ENCODE measurements around the gene PRSS50.
"Not testable (repeated sequence)": the region's sequence is repeated elsewhere in the genome, so short reads cannot be mapped to it uniquely, and the experiment has no call there.

PRSS50 gene

GRCh38 chr3:46706771-46707582 is 10.7 kb downstream of the PRSS50 start:
- no peak for DNase-seq

GRCh38 chr3:46705751-46706552 is 11.7 kb downstream of the PRSS50 start:
- no peak for DNase-seq

- peak; percentile 14 for DNase-seq
Observed at GRCh38 chr3:46705022-46705530, 12.6 kb downstream of the PRSS50 start.

GRCh38 chr3:46704346-46704745 is 13.3 kb downstream of the PRSS50 start:
- not testable (repeated sequence) for DNase-seq

- no peak for DNase-seq
Observed at GRCh38 chr3:46703013-46703520, 14.6 kb downstream of the PRSS50 start.

- DNase-seq: no peak
Observed at GRCh38 chr3:46702246-46703012, 15.2 kb downstream of the PRSS50 start.

GRCh38 chr3:46701181-46701939 is 16.3 kb downstream of the PRSS50 start, which contains the start of gene TMIE:
Gene TMIE, plus strand, starts transcription at chr3:46701392. Its CDS starts 96 bp downstream, at chr3:46701488.
- no peak for DNase-seq

GRCh38 chr3:46700772-46701171 is 16.9 kb downstream of the PRSS50 start:
- no peak for DNase-seq

- DNase-seq: no peak
Observed at GRCh38 chr3:46699676-46700523, 17.8 kb downstream of the PRSS50 start.

GRCh38 chr3:46695962-46696894 is 21.4 kb downstream of the PRSS50 start:
- DNase-seq: no peak

- DNase-seq: no peak
Observed at GRCh38 chr3:46695177-46695961, 22.3 kb downstream of the PRSS50 start.

GRCh38 chr3:46694520-46694919 is 23.1 kb downstream of the PRSS50 start:
- no peak for DNase-seq

GRCh38 chr3:46693892-46694226 is 23.8 kb downstream of the PRSS50 start:
- DNase-seq: no peak

GRCh38 chr3:46693038-46693891 is 24.4 kb downstream of the PRSS50 start, which contains the start of gene ALS2CL:
Gene ALS2CL, minus strand, starts transcription at chr3:46693679. Its CDS starts 4,239 bp downstream, at chr3:46689440.
- DNase-seq: no peak

- DNase-seq: no peak
Observed at GRCh38 chr3:46692566-46692990, 25.1 kb downstream of the PRSS50 start.

GRCh38 chr3:46690798-46691197 is 26.9 kb downstream of the PRSS50 start:
- DNase-seq: no peak

GRCh38 chr3:46685446-46685845 is 32.2 kb downstream of the PRSS50 start:
- no peak for DNase-seq

GRCh38 chr3:46684891-46685290 is 32.8 kb downstream of the PRSS50 start:
- DNase-seq: no peak
